HEK293T (cell line): Measurements from ENCODE around the gene GFPT1.

Experiments used
- CTCF ChIA-PET: fragments of 350-600 bp; formaldehyde crosslinking; extraction: SDS; loops from one replicate; lab custom pipeline; 2021; ENCODE audit warnings: antibody characterized with exemption, inconsistent platforms; lab: Yijun Ruan, JAX
- POLR2A ChIA-PET: fragments of 350-600 bp; formaldehyde crosslinking; extraction: SDS; loops from one replicate; lab custom pipeline; 2020; ENCODE audit warnings: antibody characterized with exemption, inconsistent platforms; lab: Yijun Ruan, JAX
- DNase-seq: peaks from one replicate; pipeline ENCODE4 v3.0.0; 2012; ENCODE audit warnings: mixed read lengths; ENCODE audit errors: extremely low spot score
- ARNT ChIP-seq: fragments of 450-650 bp; IDR thresholded peaks from 2 replicates; pipeline ENCODE4 v1.6.1; 2017; ENCODE audit warnings: mild to moderate bottlenecking
- BHLHE40 ChIP-seq: fragments of 450-650 bp; IDR thresholded peaks from 2 replicates; pipeline ENCODE4 v1.6.1; 2016; ENCODE audit warnings: mild to moderate bottlenecking, moderate library complexity, borderline replicate concordance
- CTBP1 ChIP-seq: fragments of 450-650 bp; IDR thresholded peaks from 2 replicates; pipeline ENCODE4 v1.6.1; 2016; ENCODE audit warnings: borderline replicate concordance
- ELF4 ChIP-seq: fragments of 450-650 bp; IDR thresholded peaks from 2 replicates; pipeline ENCODE4 v1.6.1; 2017; ENCODE audit warnings: antibody characterized with exemption
- FOXA1 ChIP-seq: fragments of 450-650 bp; IDR thresholded peaks from 2 replicates; pipeline ENCODE4 v1.6.1; 2016; ENCODE audit warnings: mild to moderate bottlenecking
- FOXK2 ChIP-seq: fragments of 450-650 bp; IDR thresholded peaks from 2 replicates; pipeline ENCODE4 v1.6.1; 2016; ENCODE audit warnings: mild to moderate bottlenecking
- FOXM1 ChIP-seq: fragments of 450-650 bp; IDR thresholded peaks from 2 replicates; pipeline ENCODE4 v1.6.1; 2017; ENCODE audit warnings: mild to moderate bottlenecking, borderline replicate concordance
- HDGF ChIP-seq: fragments of 450-650 bp; IDR thresholded peaks from 2 replicates; pipeline ENCODE4 v1.6.1; 2017; ENCODE audit warnings: antibody characterized with exemption, borderline replicate concordance
- L3MBTL2 ChIP-seq: fragments of 450-650 bp; conservative IDR thresholded peaks from 2 replicates; pipeline ENCODE4 v1.6.1; 2016; ENCODE audit warnings: mild to moderate bottlenecking
- LEF1 ChIP-seq: fragments of 450-650 bp; IDR thresholded peaks from 2 replicates; pipeline ENCODE4 v1.6.1; 2017; ENCODE audit warnings: mild to moderate bottlenecking, borderline replicate concordance
- NFRKB ChIP-seq: fragments of 450-650 bp; IDR thresholded peaks from 2 replicates; pipeline ENCODE4 v1.6.1; 2016; ENCODE audit warnings: mild to moderate bottlenecking, moderate library complexity
- SP1 ChIP-seq: fragments of 450-650 bp; IDR thresholded peaks from 2 replicates; pipeline ENCODE4 v1.6.1; 2017
- SUZ12 ChIP-seq: fragments of 450-650 bp; IDR thresholded peaks from 2 replicates; pipeline ENCODE4 v1.6.1; 2016; ENCODE audit warnings: mild to moderate bottlenecking
- TARDBP ChIP-seq: fragments of 450-650 bp; IDR thresholded peaks from 2 replicates; pipeline ENCODE4 v1.6.1; 2016
- ZNF384 ChIP-seq: fragments of 450-650 bp; IDR thresholded peaks from 2 replicates; pipeline ENCODE4 v1.6.1; 2016
- TF ChIP-seq, protein P1 (sequence below): fragments of 450-650 bp; IDR thresholded peaks from 2 replicates; pipeline ENCODE4 v1.6.1; 2016

GFPT1 gene

DNA sequence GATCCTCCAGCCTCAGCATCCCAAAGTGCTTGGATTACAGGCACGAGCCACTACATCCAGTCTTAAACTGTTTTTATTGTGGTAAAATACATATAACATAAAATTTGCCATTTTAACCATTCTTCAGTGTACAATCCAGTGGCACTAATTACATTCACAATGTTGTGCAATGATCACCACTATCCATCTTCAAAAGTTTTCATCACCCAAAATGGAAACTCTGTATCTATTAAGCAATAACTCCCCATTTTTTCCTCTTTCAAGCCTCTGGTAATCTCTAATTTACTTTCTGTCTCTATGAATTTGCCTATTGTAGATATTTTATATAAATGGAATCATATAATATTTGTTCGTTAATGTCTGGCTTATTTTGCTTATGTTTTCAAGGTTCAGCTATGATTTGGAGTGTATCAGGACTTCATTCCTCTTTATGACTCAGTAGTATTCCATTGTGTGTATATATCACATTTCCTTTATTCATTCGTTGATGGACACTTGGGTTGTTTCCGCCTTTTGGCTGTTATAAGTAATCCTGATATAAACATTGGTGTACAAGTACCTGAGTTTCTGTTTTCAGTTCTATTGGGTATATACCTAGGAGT, 71.8 kb downstream of the GFPT1 start:
- TF ChIP-seq, protein P1, sequence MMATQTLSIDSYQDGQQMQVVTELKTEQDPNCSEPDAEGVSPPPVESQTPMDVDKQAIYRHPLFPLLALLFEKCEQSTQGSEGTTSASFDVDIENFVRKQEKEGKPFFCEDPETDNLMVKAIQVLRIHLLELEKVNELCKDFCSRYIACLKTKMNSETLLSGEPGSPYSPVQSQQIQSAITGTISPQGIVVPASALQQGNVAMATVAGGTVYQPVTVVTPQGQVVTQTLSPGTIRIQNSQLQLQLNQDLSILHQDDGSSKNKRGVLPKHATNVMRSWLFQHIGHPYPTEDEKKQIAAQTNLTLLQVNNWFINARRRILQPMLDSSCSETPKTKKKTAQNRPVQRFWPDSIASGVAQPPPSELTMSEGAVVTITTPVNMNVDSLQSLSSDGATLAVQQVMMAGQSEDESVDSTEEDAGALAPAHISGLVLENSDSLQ: no peak
- no peak for TF ChIP-seq HDGF
- TF ChIP-seq BHLHE40: no peak
- no peak for TF ChIP-seq L3MBTL2
- TF ChIP-seq SP1: no peak
- no peak for TF ChIP-seq TARDBP
- no peak for TF ChIP-seq ELF4
- no peak for TF ChIP-seq CTBP1
- no peak for TF ChIP-seq FOXK2
- TF ChIP-seq SUZ12: no peak
- no peak for TF ChIP-seq ARNT
- TF ChIP-seq LEF1: no peak
- no peak for TF ChIP-seq NFRKB
- no peak for TF ChIP-seq FOXM1
- TF ChIP-seq FOXA1: no peak
- POLR2A ChIA-PET: no interaction called here
- CTCF ChIA-PET: interaction anchor here (0.6 kb wide), 1 partner anchor 39 kb away, joined by 3 read pairs; no protein-coding TSS in a partner anchor
- no peak for DNase-seq

DNA sequence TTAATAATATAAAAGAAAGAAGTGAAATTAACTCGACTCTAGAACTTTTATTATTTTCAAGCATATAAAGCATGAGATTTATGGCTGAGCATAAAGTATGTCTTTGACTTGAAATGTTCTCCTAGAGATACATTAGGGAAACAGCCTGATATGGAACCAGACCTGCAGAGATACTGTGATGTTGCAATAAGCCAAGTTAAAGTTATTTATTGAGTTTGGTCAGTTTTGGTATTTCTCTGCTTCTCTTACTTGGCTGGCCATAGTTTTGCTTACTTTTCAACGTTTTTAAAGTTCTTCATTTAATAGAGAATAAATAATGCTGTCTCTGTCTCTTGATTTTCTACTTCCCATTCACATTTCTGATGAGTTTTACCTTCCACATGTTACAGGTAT, 76.0 kb downstream of the GFPT1 start:
- no peak for TF ChIP-seq FOXM1
- no peak for TF ChIP-seq TARDBP
- TF ChIP-seq ELF4: no peak
- no peak for TF ChIP-seq HDGF
- TF ChIP-seq ZNF384: no peak
- TF ChIP-seq SP1: no peak
- TF ChIP-seq FOXK2: no peak
- no peak for TF ChIP-seq SUZ12
- no peak for TF ChIP-seq NFRKB
- TF ChIP-seq, protein P1: no peak
- no peak for TF ChIP-seq LEF1
- TF ChIP-seq L3MBTL2: no peak
- TF ChIP-seq FOXA1: no peak
- no peak for TF ChIP-seq BHLHE40
- no peak for TF ChIP-seq ARNT
- no peak for TF ChIP-seq CTBP1
- DNase-seq: no peak
- ChIA-PET POLR2A (no interaction called here), CTCF (interaction anchor here (0.6 kb wide), 1 partner anchor 716 kb away, joined by 5 read pairs; no protein-coding TSS in a partner anchor)

- no peak for DNase-seq
- POLR2A ChIA-PET: no interaction called here
- CTCF ChIA-PET: no interaction called here
- TF ChIP-seq L3MBTL2 (no peak), SUZ12 (no peak)
Measured at GRCh38 chr2:69310111-69311023, 76.7 kb downstream of the GFPT1 start.

GRCh38 chr2:69309351-69310110, 77.5 kb downstream of the GFPT1 start:
- no peak for TF ChIP-seq L3MBTL2
- no peak for TF ChIP-seq FOXM1
- TF ChIP-seq FOXA1: no peak
- no peak for TF ChIP-seq HDGF
- no peak for DNase-seq
- ChIA-PET POLR2A (no interaction called here), CTCF (interaction anchor here (0.6 kb wide), 1 partner anchor 1317 kb away, joined by 3 read pairs; no protein-coding TSS in a partner anchor)

GRCh38 chr2:69308338-69308737, 78.7 kb downstream of the GFPT1 start:
- POLR2A ChIA-PET: no interaction called here
- no peak for DNase-seq
- CTCF ChIA-PET: interaction anchor here (2.8 kb wide), 1 partner anchor 365 kb away, joined by 12 read pairs; no protein-coding TSS in a partner anchor
- TF ChIP-seq L3MBTL2 (no peak), ARNT (no peak), FOXK2 (no peak), LEF1 (no peak), ZNF384 (no peak)

GRCh38 chr2:69307579-69308064, 79.4 kb downstream of the GFPT1 start:
- no peak for DNase-seq
- TF ChIP-seq SP1 (no peak), FOXA1 (no peak), BHLHE40 (no peak), ELF4 (no peak), SUZ12 (no peak), TARDBP (no peak), FOXM1 (no peak), CTBP1 (no peak), LEF1 (no peak), ARNT (no peak), ZNF384 (no peak)
- TF ChIP-seq, protein P1: no peak
- ChIA-PET POLR2A (no interaction called here), CTCF (interaction anchor here (2.8 kb wide), 1 partner anchor 364 kb away, joined by 12 read pairs; no protein-coding TSS in a partner anchor)
